Suprapubic skin (tissue), 3 donors: ENCODE results near the gene TIAM1.

Experiments used
- EP300 ChIP-seq: sonication (generic); formaldehyde crosslinking; IDR thresholded peaks from one replicate; pipeline ENCODE4 v1.6.1; 2017; ENCODE audit warnings: antibody characterized with exemption
- POLR2A ChIP-seq, 2 donors: fragments of 450-650 bp; IDR thresholded peaks; one replicate each; pipeline ENCODE4 v1.6.1; 2017; ENCODE audit warnings: antibody characterized with exemption in 2 of 2, mild to moderate bottlenecking in 2 of 2, moderate library complexity in 2 of 2
- TF ChIP-seq, protein P1 (sequence below), 2 donors: fragments of 200-600 bp in 1 of 2; fragments of 450-650 bp in 1 of 2; sonication (generic) in 1 of 2; IDR thresholded peaks; one replicate each; pipeline ENCODE4 v1.5.1; 2016 to 2019; ENCODE audit warnings: antibody characterized with exemption in 2 of 2, mild to moderate bottlenecking in 1 of 2, moderate library complexity in 1 of 2

DNA sequence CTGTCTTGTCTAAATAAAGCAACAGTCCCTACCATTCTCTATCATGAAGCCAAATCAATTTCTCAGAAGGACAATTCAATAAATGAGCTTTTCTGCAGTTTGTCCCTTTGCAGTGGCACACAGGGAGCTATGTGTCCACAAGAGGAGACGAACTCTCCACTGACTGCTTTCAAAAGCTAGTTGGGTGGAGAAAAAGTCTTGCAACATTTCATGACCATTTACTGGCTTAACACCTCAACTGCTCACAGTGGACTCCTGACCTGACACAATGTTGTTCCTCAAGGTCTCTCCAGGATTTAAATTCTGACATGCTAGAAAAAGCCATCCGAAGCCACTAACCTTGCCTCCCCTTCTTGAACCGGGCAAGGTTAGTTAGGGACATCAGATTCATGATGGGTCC, 111.7 kb downstream of the TIAM1 start:
- TF ChIP-seq EP300 (no peak), POLR2A (IDR thresholded peaks at IDR 0.05) (no peak)
- TF ChIP-seq, protein P1, sequence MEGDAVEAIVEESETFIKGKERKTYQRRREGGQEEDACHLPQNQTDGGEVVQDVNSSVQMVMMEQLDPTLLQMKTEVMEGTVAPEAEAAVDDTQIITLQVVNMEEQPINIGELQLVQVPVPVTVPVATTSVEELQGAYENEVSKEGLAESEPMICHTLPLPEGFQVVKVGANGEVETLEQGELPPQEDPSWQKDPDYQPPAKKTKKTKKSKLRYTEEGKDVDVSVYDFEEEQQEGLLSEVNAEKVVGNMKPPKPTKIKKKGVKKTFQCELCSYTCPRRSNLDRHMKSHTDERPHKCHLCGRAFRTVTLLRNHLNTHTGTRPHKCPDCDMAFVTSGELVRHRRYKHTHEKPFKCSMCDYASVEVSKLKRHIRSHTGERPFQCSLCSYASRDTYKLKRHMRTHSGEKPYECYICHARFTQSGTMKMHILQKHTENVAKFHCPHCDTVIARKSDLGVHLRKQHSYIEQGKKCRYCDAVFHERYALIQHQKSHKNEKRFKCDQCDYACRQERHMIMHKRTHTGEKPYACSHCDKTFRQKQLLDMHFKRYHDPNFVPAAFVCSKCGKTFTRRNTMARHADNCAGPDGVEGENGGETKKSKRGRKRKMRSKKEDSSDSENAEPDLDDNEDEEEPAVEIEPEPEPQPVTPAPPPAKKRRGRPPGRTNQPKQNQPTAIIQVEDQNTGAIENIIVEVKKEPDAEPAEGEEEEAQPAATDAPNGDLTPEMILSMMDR (IDR thresholded peaks at IDR 0.05): no peak
